Measurements from ENCODE around the gene PROSER3.

DNA sequence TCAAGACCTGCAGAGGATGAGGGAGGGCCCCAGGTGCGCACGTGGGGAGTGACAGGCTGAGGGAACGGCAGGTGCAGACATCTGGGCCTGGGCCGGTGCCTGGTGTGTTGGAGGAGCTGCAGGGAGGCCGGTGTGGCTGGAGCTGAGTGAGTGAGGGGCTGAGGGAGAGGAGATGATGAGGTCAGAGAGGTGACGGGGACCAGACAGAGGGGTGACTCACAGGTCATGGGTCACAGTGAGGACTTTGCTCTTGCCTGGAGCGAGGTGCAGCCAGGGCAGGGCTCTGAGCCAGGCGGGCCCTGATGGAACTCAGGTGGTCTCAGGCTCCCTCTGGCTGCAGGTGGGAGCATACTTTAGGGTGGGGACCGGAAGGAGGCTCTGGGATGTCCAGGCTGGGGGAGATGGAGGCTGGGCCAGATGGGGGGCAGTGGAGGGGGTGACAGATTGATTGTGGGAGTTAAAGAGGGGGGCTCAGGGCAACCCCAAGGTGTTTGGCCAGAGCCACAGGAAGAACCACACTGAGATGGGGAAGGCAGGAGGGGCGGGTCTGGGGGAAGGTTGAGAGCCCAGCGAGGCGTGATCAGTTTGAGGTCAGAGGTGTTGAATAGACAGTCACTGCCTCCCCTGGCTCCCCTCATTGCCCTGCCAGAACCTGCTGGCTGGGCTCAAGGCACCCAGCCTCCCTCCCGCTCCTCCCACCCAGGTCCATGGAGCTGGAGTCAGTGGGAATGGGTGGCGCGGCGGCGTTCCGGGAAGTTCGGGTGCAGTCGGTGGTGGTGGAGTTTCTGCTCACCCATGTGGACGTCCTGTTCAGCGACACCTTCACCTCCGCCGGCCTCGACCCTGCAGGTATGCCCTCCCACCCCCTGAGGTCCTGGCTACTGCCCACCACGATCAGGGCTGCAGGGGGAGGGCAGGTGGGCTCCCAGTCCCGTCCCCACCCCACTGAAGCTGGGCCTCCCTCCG, 25.8 kb downstream of the PROSER3 start:
- TF ChIP-seq POLR2A (IDR thresholded peaks at IDR 0.05; ENCODE audit: low read depth, low read length) (no peak), POLR2AphosphoS5 (IDR thresholded peaks at IDR 0.05; ENCODE audit: insufficient read depth, low read depth, low read length) (no peak), GATA2 (IDR thresholded peaks at IDR 0.05; ENCODE audit: insufficient read depth, insufficient read length, low read depth, low read length) (no peak), EZH2 (IDR thresholded peaks at IDR 0.05; ENCODE audit: borderline replicate concordance, low read depth, low read length, severe bottlenecking) (no peak)
- TF ChIP-seq, protein P1, sequence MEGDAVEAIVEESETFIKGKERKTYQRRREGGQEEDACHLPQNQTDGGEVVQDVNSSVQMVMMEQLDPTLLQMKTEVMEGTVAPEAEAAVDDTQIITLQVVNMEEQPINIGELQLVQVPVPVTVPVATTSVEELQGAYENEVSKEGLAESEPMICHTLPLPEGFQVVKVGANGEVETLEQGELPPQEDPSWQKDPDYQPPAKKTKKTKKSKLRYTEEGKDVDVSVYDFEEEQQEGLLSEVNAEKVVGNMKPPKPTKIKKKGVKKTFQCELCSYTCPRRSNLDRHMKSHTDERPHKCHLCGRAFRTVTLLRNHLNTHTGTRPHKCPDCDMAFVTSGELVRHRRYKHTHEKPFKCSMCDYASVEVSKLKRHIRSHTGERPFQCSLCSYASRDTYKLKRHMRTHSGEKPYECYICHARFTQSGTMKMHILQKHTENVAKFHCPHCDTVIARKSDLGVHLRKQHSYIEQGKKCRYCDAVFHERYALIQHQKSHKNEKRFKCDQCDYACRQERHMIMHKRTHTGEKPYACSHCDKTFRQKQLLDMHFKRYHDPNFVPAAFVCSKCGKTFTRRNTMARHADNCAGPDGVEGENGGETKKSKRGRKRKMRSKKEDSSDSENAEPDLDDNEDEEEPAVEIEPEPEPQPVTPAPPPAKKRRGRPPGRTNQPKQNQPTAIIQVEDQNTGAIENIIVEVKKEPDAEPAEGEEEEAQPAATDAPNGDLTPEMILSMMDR (IDR thresholded peaks at IDR 0.05; ENCODE audit: extremely low read depth in 1 of 2, insufficient read depth in 1 of 2, low read depth in 1 of 2, low read length in 2 of 2) = no peak
- TF ChIP-seq, protein P2, sequence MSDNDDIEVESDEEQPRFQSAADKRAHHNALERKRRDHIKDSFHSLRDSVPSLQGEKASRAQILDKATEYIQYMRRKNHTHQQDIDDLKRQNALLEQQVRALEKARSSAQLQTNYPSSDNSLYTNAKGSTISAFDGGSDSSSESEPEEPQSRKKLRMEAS (IDR thresholded peaks at IDR 0.05; ENCODE audit: insufficient read depth, insufficient read length) = no peak
